ENCODE results near the gene YIF1A.

Gene YIF1A

DNA sequence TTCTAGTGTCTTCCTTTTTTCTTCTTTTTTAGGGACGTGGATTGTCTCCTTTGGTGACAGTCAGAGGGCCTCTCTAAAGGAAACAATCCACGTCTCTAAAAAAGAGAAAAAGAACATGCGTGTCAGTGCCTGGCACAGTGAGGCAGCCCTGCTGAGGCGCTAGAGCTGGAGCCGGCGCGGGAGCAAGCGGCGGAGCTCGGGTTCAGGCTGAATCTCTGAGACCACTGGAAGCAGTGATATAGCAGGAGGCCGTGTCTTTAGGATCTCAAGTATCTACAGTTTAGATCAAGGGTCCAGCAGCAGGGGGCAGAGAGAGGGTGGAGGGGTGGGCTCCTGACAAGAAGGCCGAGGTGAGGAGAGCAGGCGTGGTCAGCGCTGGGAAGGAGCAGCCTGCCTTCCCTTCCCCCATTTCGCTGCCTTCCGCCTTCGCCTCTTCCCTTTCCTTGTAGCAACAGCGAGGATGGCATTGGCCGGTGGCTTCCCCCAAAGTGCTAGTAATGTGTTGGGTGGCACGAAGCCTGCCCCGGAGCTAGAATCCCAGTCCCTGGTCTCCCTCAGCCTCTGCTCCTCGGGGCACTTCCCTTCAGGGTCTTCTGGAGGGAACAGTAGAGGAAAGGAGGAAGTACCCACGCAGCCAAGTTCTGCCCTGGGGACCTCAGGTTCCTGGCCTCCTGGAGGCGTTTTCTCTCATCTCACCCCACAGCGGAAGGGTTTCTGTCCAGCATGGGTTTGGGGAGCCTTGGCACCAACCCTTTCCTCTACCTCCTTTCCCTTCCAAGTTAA lies 48.8 kb downstream of the YIF1A start:
- DNase-seq: no peak

DNA sequence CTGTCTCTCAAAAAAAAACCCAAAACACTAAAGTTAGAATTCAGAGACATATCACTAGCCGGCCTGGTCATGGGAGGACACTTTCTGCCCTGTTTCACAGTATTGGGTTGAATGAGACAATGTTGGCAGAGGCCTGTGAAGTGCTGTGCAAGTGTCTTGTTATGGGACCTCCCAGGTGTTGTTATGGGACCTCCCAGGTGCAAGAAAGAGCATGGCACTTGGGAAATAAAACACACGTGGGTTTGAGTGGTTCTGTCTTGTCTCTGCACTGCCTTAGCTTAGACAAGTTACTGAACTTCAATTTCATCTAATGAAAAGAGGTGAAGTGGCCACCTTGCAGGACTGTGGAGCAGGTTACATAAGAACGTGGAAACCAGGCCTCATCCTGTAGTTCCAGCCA lies 49.4 kb downstream of the YIF1A start:
- DNase-seq: no peak

DNA sequence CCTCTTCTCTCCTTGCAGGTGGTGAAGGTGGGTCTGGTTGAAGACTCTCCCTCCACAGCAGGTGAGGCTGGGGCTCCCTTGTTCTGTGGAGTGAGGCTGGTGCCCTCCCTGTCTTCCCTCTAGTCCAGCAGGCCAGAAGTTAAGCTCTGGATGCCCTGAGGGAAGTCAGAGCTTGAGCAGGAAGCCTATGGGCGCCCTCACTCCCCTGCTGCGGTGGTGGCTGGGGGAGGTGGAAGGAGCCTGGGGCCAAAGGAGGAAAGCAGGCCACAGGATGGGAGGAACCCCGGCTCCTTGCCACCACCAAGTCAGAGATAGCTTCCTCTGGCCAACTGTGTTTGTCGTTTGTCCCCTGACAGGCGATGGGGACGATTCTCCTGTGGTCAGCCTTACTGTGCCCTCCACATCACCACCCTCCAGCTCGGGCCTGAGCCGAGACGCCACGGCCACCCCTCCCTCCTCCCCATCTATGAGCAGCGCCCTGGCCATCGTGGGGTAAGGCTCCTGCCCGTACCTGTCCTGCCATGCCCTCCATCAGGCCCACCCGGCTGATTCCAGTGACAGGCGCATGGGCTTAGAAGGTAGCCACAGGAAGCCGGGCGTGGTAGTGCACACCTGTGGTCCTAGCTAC lies 50.0 kb downstream of the YIF1A start:
- DNase-seq: no peak

DNA sequence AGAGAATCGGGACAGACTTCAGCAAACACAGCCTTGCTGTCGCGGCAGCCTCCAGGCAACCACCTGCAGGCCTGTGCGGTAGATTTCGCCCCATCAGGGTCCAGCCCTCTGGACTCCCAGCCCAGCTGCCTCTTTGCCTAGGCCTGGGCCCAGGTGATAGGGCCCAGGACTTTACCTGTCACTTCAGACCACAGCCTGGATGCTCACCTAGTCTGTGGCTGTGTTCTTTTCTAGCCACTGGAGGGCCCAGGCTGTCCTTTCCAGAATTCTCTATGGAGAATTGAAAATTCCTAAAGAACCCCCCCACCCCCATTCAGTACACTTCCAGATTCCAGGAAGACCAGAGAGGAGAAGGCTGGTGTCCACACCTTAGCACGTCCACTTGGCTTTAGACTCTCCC lies 51.1 kb downstream of the YIF1A start:
- DNase-seq: no peak

DNA sequence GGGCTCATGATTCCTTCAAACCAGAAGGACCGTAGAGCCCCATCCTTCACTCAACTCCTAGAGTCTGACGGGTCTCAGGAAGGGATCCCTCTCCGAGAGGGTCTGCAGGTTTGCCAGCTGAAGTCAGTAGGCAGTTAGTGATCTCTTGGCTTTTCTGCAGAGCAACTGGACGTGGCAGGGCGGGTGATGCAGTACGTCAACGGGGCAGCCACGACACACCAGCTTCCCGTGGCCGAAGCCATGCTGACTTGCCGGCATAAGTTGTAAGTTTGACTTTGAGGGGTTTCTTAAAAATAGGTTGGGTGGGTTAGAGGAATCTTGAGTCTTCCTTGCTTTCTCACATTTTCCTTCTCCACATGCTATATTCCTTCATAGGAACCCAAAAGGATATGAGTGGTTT lies 53.8 kb downstream of the YIF1A start:
- no peak for DNase-seq

All from DMS79 (cell line).